ENCODE data around the gene SMARCA2.
A peak's percentile ranks its signal among the peaks of the same experiment; 100 is the strongest.

SMARCA2 gene

DNA sequence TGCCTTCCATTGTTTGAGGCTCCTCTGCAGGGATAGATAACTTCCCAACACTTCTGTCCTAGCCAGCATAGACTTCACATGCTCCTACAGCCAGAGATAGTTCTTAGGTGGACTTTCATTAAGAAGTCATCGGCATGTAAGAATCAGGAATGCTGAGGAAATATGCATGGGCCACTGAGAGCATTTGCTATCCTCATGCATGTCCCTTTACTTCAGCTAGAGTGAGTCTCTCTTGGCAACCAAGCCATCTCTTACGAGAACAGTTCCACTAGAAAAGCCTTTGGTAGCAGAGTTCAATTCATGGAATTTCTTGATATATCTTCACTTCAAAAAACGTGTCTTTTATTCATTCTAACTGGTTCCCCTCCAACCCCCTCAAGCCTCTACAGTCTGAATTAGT is 202.4 kb downstream of the SMARCA2 start:
- DNase-seq (ENCODE audit: low read depth), result no peak

DNA sequence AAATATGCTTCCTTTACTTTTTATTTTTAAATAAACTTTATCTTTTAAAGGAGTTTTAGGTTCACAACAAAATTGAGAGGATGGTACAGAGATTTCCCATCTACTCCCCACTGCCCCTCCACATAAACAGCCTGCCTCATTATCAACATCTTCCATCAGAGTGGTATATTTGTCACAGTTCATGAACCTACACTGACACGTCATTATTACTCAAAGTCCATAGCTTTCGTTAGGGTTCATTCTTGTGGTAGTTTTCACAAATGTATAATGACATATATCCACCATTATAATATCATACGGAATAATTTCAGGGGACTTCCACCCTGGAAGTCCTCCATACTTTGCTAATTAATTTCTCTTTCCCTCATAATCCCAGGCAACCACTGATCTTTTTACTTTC is 204.9 kb downstream of the SMARCA2 start:
- no peak for DNase-seq (ENCODE audit: low read depth)

DNA sequence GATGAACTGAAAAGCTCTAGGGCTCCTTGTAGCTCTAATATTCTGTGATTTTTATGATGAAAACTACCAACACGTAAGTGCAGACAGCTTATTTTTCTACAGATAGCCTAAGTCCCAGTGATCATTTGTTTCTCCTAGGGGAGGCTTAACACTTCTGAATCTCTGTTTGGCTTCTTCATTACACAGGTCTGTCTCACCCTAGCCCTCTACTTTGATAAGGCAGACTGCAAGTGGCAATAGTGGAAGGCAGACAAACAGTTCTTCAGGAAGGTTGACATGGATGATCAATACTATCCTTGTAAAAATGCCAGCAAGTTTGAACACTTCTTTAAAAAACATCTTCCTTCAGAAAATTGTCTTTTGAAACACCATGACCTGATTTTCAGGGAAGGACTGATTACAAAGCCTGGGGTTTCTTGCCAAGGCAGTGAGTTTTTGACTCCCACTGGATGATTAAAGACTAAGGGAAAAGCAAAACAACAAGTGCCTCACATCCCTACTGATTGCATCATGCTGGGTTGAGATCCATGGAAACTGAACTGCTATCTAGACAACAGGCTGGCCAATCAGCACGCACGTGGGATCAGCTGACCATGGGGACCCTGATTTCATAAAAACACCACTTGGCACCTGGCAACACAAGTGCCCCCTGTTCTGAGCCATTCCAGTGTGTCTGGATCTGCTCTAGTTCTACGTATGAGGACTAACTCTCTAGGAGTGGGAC is 212.2 kb downstream of the SMARCA2 start:
- DNase-seq (ENCODE audit: low read depth), result no peak

DNA sequence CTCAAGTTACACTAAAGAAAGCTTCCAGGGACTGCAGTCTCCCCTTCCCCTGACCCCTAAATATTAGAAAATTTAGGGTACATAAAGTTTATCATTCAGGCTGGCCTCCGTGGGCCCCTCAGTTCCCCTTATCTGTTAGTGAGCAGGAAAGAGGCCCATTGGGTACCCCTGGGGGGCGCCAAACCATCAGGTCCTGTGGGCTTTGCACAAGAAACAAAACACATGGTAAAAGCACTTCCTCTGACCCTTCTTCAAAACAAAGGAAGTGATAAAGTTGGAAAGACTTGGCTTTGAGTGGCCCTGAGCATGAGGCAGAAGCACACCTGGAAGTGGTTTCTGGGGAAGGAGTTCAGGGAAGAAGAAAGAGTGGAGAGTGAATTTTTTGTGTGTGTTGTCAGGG is 213.0 kb downstream of the SMARCA2 start:
- no peak for DNase-seq (ENCODE audit: low read depth)

DNA sequence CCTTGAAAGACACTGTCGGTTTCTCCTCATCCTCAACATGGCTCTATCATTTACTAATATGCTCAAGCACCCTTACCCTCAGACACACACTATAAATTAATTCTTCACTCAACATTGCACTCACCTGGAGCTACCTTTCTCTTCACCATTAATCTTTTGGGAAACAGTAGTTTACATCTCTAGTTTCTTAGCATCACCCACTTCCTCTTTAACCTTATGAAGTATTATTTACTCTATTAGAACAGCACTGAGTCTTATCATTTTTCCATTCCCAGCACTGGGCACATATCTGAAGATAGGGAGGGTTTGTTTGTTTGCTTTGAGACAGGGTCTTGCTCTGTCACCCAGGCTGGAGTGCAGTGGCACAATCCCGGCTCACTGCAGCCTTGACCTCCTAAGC is 213.5 kb downstream of the SMARCA2 start:
- no peak for DNase-seq (ENCODE audit: low read depth)

DNA sequence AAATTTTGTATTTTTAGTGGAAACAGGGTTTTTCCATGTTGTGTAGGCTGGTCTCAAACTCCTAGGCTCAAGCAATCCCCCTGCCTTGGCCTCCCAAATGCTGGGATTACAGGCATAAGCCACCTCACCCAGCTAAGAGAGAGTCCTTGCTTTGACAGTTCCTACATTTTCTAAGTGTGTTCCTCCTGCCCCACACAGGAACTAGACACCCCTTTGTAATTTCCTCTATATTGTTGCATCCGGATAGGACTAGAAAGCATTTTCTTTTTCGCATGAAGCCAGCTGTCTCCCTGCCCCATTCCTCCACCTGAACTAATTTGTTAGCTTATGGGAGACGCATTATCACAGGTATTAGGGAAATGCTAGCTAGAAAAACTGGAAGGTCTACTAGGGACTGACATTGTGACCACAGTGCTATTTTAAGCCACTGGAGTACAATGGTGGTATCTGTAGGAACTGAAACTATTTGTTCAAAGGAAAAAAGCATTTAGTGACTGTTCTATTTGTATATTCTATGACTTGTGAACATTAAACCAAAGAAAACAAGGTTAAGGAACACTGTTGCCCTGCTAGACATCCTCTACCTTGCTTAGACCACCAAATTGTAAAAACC is 214.1 kb downstream of the SMARCA2 start:
- DNase-seq (ENCODE audit: low read depth), result no peak

DNA sequence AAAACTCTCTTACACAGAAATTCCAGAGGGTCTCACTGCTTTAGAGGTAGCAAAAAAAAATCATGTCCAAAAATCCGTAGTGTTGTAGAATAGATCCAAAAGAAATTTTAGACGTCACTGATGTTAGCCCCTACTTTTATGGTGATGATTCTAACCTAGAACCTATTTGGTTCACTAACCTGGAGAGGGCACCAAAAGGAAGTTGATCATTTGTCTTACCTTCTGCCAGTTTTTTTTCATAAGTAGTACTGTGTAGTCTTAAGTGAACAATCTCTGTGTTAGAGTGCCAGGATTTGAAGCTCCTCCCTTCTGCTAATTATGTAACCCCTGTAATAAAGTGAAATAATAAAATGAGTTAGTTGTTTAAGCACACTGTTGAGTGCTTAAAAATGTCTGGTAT is 215.2 kb downstream of the SMARCA2 start:
- DNase-seq (ENCODE audit: low read depth), result no peak

DNA sequence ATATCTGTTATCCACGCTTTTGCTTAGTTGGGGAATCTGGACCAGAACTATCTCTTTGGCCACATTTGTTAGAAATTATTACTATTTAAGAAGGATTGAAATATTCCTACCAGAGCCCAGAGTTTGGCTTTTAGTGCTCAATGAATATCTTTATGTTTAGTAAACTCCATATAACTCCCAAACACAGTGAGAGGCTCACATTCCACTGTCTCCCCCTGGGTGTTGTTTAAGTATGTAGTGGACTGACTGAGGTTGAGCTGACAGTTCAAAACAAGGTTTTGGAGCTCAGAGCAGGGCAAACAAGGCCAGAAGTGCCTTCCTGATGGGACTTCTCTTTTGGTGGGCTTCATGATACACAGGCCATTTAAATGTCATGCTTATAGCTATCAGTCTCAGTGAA is 216.0 kb downstream of the SMARCA2 start:
- no peak for DNase-seq (ENCODE audit: low read depth)

- no peak for DNase-seq (ENCODE audit: low read depth)
Observed at GRCh38 chr9:2231829-2232228, 216.7 kb downstream of the SMARCA2 start.

- no peak for DNase-seq (ENCODE audit: low read depth)
Observed at GRCh38 chr9:2233274-2233673, 218.1 kb downstream of the SMARCA2 start.

- DNase-seq (ENCODE audit: low read depth), result no peak
Observed at GRCh38 chr9:2234371-2234893, 219.3 kb downstream of the SMARCA2 start.

- DNase-seq (ENCODE audit: low read depth), result no peak
Observed at GRCh38 chr9:2235623-2236022, 220.5 kb downstream of the SMARCA2 start.

- no peak for DNase-seq (ENCODE audit: low read depth)
Observed at GRCh38 chr9:2236850-2237249, 221.7 kb downstream of the SMARCA2 start.

- DNase-seq (ENCODE audit: low read depth), result no peak
Observed at GRCh38 chr9:2241461-2241835, 226.3 kb downstream of the SMARCA2 start.

DNA sequence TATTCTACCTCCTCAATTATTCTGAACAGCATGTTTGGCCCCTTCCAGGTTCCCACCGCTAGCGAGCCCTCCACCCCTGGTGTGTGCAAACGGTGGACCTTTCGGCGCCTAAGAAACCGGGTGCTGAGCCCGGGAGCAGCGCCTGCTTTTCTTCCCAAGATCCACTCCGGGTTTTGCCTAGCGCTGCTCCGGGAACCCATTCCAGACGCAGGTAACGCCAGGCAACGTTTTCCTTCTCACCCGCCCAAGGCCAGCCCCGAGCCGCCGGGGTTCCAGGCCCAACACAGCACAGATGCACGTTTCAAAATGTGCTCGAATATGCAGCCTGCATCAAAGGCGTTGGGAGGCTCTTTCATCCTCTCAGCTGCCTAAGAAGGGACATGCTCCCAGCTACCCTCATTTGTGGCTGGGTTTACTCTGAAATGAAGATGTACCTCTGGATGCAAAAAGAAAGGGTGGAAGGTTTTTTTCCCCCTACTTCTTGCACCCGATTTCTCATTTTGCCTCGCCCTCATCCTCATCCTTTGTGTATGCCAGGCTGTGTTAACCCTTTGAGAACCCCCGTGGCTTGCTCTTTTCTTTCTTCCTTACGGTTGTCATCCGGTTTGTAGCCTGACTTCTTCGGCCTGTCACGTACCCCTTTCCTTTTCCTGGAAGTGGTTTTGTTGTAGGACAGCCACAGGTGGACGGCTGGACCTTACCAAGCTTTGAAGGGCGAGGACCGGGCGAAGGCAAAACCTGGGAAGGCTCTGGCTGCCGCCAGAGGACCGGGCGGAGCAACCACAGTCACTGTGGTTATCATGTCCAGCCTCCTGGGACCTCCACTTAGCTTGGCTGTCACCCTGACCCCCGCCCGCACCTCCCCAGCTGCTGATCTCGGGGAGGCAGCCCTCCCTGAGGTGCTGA is 226.9 kb downstream of the SMARCA2 start:
- DNase-seq (ENCODE audit: low read depth), result peak; percentile 4

DNA sequence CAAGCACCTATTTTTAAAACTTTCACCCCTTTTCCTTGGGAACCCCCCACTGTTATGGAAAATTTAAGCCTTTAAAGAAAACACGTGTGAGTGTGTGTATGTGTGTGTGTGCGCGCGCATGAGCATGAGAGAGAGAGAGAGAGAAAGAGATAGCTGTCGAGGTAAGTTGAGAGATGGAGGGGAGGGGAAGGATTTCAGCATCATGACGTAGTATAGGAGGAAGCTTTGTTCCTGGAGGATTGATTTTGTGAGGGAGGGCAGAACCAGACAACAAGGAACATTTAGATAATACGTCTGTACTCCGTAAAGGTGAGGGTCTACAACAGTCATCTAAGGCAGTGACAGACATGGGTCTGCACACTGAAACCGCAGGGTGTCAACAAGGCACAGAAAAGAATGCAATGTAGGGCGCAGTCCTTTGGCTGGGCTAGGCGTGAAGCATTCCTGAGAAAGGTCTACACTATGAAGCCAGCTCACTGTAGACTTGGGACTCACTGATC is 227.7 kb downstream of the SMARCA2 start:
- DNase-seq (ENCODE audit: low read depth), result no peak
